Mesenteric fat pad (tissue), 1 donor: ENCODE measurements around the gene SLIT3. TPM values are rescaled to one million over a fixed set of nuclear protein-coding genes. Genes with fewer than 3 reads are reported as not detected.
"Not testable (repeated sequence)": the region's sequence is repeated elsewhere in the genome, so short reads cannot be mapped to it uniquely, and the experiment has no call there.

Source experiments
- DNase-seq: peaks from one replicate; pipeline ENCODE4 v3.0.0-alpha.2; 2020; ENCODE audit warnings: low spot score
- total RNA-seq: library from RNA; stranded (reverse); fragmentation: NEBNext Ultra II Directional; extraction: Animal tissue kit (Norgen Biotek cat#: 25700); gene quantifications from one replicate; pipeline ENCODE4 v1.2.1, GENCODE V29; 2021
- donor health status: DM: yes; HTN: yes; CAD: no.

The SLIT3 gene
- total RNA-seq, 1 donor from 2014 or later = 83.6 TPM

- DNase-seq = no peak
Measured at GRCh38 chr5:169149317-169149716, 151.6 kb downstream of the SLIT3 start.

- no peak for DNase-seq
Measured at GRCh38 chr5:169148138-169148740, 152.7 kb downstream of the SLIT3 start.

- no peak for DNase-seq
Measured at GRCh38 chr5:169147534-169147933, 153.4 kb downstream of the SLIT3 start.

- no peak for DNase-seq
Measured at GRCh38 chr5:169146158-169146557, 154.8 kb downstream of the SLIT3 start.

GRCh38 chr5:169142264-169142970 lies 158.5 kb downstream of the SLIT3 start:
- DNase-seq = no peak

GRCh38 chr5:169140215-169140614 lies 160.7 kb downstream of the SLIT3 start:
- not testable (repeated sequence) for DNase-seq

- no peak for DNase-seq
Measured at GRCh38 chr5:169139480-169140050, 161.4 kb downstream of the SLIT3 start.

- DNase-seq = no peak
Measured at GRCh38 chr5:169133531-169133930, 167.4 kb downstream of the SLIT3 start.

GRCh38 chr5:169132302-169132660 lies 168.7 kb downstream of the SLIT3 start:
- no peak for DNase-seq

GRCh38 chr5:169131616-169132301 lies 169.2 kb downstream of the SLIT3 start:
- no peak for DNase-seq

GRCh38 chr5:169128679-169129078 lies 172.3 kb downstream of the SLIT3 start:
- DNase-seq = no peak

- DNase-seq = no peak
Measured at GRCh38 chr5:169127431-169127830, 173.5 kb downstream of the SLIT3 start.

- no peak for DNase-seq
Measured at GRCh38 chr5:169126481-169127021, 174.4 kb downstream of the SLIT3 start.

- no peak for DNase-seq
Measured at GRCh38 chr5:169125571-169125970, 175.4 kb downstream of the SLIT3 start.

GRCh38 chr5:169122951-169123350 lies 178.0 kb downstream of the SLIT3 start:
- no peak for DNase-seq

- no peak for DNase-seq
Measured at GRCh38 chr5:169121630-169122420, 179.1 kb downstream of the SLIT3 start.

- DNase-seq = no peak
Measured at GRCh38 chr5:169119288-169120048, 181.5 kb downstream of the SLIT3 start.

- no peak for DNase-seq
Measured at GRCh38 chr5:169116961-169117461, 183.9 kb downstream of the SLIT3 start.

- no peak for DNase-seq
Measured at GRCh38 chr5:169115461-169116124, 185.3 kb downstream of the SLIT3 start.
